Thymus (tissue), 11 donors: ENCODE results near the gene ADAMTS9. TPM values are rescaled to one million over a fixed set of nuclear protein-coding genes. Genes with fewer than 3 reads are reported as not detected.

Experiments
- DNase-seq, 9 donors: peaks; one replicate each; pipeline ENCODE4 v3.0.0-alpha.2; 2013; ENCODE audit warnings: low spot score in 9 of 9, low read depth in 6 of 9, missing footprints in 1 of 9
- H3K27ac ChIP-seq, 2 donors: one replicate each; pipeline ENCODE4 v1.5.1; 2013; ENCODE audit warnings: control low read depth in 1 of 2, low read depth in 1 of 2, low read length in 1 of 2, mild to moderate bottlenecking in 1 of 2, moderate library complexity in 1 of 2
- H3K27me3 ChIP-seq, 2 donors: one replicate each; pipeline ENCODE4 v1.5.1; 2013; ENCODE audit warnings: low read length in 1 of 2; ENCODE audit not compliant: control insufficient read depth in 2 of 2, insufficient read depth in 1 of 2
- H3K36me3 ChIP-seq, 2 donors: one replicate each; pipeline ENCODE4 v1.5.1; 2013; ENCODE audit warnings: low read length in 1 of 2, mild to moderate bottlenecking in 1 of 2, moderate library complexity in 1 of 2; ENCODE audit not compliant: control insufficient read depth in 2 of 2, insufficient read depth in 2 of 2
- H3K4me1 ChIP-seq, 2 donors: one replicate each; pipeline ENCODE4 v1.5.1; 2013; ENCODE audit warnings: low read length in 2 of 2; ENCODE audit not compliant: control insufficient read depth in 2 of 2, insufficient read depth in 2 of 2
- H3K4me3 ChIP-seq, 2 donors: one replicate each; pipeline ENCODE4 v1.5.1; 2013; ENCODE audit warnings: low read length in 2 of 2, control low read depth in 1 of 2, mild to moderate bottlenecking in 1 of 2
- H3K9me3 ChIP-seq, 2 donors: one replicate each; pipeline ENCODE4 v1.5.1; 2013; ENCODE audit warnings: low read length in 1 of 2, mild to moderate bottlenecking in 1 of 2; ENCODE audit not compliant: control insufficient read depth in 2 of 2, insufficient read depth in 1 of 2
- WGBS: extraction: QIAGEN DNeasy Blood & Tissue Kit; methylation state at CpG from one replicate; pipeline ENCODE4 v1.1.7; 2013; 5-methylcytosine and 5-hydroxymethylcytosine counted together
- polyA plus RNA-seq: library from polyadenylated mRNA; stranded (reverse); fragments of 200-250 nt; gene quantifications from one replicate; pipeline ENCODE4 v1.2.3, GENCODE V29; 2013
- total RNA-seq: library from RNA; stranded (reverse); fragments of 120-200 nt; gene quantifications from one replicate; pipeline ENCODE4 v1.2.4, GENCODE V29; 2013
- donor health status: healthy.

ADAMTS9 gene
- total and polyA plus RNA-seq, 2 donors, result 3.7 to 8.0 TPM

GRCh38 chr3:64677961-64678716 lies 9.7 kb downstream of the ADAMTS9 start:
- Histone ChIP-seq H3K27ac (no peak overlapping the region), H3K4me3 (no peak overlapping the region), H3K36me3 (no peaks in the 10 kb centered on the region), H3K9me3 (no peaks in the 10 kb centered on the region), H3K27me3 (peaks cover 0 to 2% of the 10 kb centered on the region in 2 donors), H3K4me1 (no peaks in the 10 kb centered on the region)
- DNase-seq, result no peak
- WGBS, result 64% methylated on average over 2 of the region's 2 CpGs

DNA sequence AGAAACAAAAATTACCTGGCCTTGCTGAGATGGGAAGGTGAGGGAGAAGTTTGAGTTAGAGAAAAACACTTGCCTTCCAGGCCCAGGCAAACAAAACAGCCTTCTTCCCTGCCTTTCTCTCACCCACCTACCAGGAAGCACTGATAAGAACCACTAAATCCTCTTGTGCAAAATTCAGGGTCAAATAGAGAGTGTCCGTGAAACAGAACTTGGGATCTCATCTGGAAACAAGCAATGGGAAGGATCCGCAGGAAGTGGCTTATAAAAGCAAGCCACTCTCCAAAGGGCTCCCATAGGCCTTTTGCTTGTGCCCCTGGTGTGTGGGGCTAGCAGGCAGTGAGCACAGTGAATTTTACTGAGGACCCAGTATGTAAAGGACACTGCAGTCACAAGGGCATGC lies 11.0 kb downstream of the ADAMTS9 start:
- H3K36me3 ChIP-seq, result no peaks in the 10 kb centered on the region
- H3K27me3 ChIP-seq, result no peaks in the 10 kb centered on the region
- no peak overlapping the region for H3K4me3 ChIP-seq
- no peak for DNase-seq
- H3K27ac ChIP-seq, result no peak overlapping the region
- 94% methylated on average over 2 of the region's 2 CpGs for WGBS
- H3K4me1 ChIP-seq, result no peaks in the 10 kb centered on the region
- no peaks in the 10 kb centered on the region for H3K9me3 ChIP-seq

GRCh38 chr3:64675687-64676247 lies 12.0 kb downstream of the ADAMTS9 start:
- WGBS, result 97% methylated on average over 1 of the region's 1 CpG
- Histone ChIP-seq H3K36me3 (no peaks in the 10 kb centered on the region), H3K27me3 (no peaks in the 10 kb centered on the region)

GRCh38 chr3:64674591-64675076 lies 13.2 kb downstream of the ADAMTS9 start:
- H3K4me3 ChIP-seq, result no peak overlapping the region
- DNase-seq, result no peak
- no peaks in the 10 kb centered on the region for H3K9me3 ChIP-seq
- 90% methylated on average over 4 of the region's 4 CpGs for WGBS
- H3K4me1 ChIP-seq, result no peaks in the 10 kb centered on the region
- no peak overlapping the region for H3K27ac ChIP-seq
- H3K36me3 ChIP-seq, result no peaks in the 10 kb centered on the region
- H3K27me3 ChIP-seq, result no peaks in the 10 kb centered on the region

More at GRCh38 chr3:64675687-64676247, 12.0 kb downstream of the ADAMTS9 start:
- DNase-seq, result no peak
- Histone ChIP-seq H3K9me3 (no peaks in the 10 kb centered on the region), H3K27ac (no peak overlapping the region), H3K4me1 (no peaks in the 10 kb centered on the region), H3K4me3 (no peak overlapping the region)

DNA sequence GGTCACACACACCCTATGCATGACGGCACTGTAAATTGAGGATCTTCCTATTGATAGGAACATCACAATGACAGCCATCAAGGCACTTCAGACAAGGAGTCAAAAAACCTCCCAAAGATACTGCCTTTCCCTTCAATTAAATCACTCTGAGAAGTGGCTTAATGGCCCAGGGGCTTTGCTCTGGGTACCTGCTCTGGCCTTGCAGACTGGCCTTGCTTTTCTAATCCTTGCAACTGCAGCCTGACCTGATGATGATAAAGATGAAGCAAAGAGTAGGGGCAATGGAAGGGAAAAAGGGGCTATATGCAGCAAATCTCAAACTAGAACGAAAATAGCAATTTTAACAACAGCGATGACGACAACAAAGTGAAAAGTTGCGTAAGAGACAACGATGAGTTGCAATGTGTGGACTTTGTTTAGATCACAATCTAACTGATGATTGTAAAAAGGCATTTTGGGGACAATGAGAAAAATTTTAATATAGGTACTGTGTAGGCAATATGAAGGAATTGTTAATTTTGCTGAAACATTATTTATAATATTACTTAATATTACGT lies 14.6 kb downstream of the ADAMTS9 start:
- H3K4me3 ChIP-seq, result no peak overlapping the region
- no peak for DNase-seq
- WGBS, result 96% methylated on average over 7 of the region's 7 CpGs

GRCh38 chr3:64668582-64669510 lies 19.0 kb downstream of the ADAMTS9 start:
- no peak overlapping the region for H3K4me3 ChIP-seq
- H3K27ac ChIP-seq, result no peak overlapping the region
- WGBS, result 92% methylated on average over 10 of the region's 10 CpGs
- DNase-seq, result no peak
- H3K36me3 ChIP-seq, result no peaks in the 10 kb centered on the region
- H3K27me3 ChIP-seq, result no peaks in the 10 kb centered on the region
- no peaks in the 10 kb centered on the region for H3K9me3 ChIP-seq
- H3K4me1 ChIP-seq, result no peaks in the 10 kb centered on the region

More for the DNA sequence above, 14.6 kb downstream of the ADAMTS9 start:
- Histone ChIP-seq H3K27me3 (no peaks in the 10 kb centered on the region), H3K27ac (no peak overlapping the region), H3K9me3 (no peaks in the 10 kb centered on the region), H3K36me3 (no peaks in the 10 kb centered on the region), H3K4me1 (no peaks in the 10 kb centered on the region)

- Histone ChIP-seq H3K4me1 (no peaks in the 10 kb centered on the region), H3K27ac (no peak overlapping the region), H3K27me3 (no peaks in the 10 kb centered on the region), H3K4me3 (no peak overlapping the region), H3K36me3 (no peaks in the 10 kb centered on the region), H3K9me3 (no peaks in the 10 kb centered on the region)
- DNase-seq, result no peak
- WGBS, result 91% methylated on average over 13 of the region's 13 CpGs
Observed at GRCh38 chr3:64667887-64668581, 19.8 kb downstream of the ADAMTS9 start.

DNA sequence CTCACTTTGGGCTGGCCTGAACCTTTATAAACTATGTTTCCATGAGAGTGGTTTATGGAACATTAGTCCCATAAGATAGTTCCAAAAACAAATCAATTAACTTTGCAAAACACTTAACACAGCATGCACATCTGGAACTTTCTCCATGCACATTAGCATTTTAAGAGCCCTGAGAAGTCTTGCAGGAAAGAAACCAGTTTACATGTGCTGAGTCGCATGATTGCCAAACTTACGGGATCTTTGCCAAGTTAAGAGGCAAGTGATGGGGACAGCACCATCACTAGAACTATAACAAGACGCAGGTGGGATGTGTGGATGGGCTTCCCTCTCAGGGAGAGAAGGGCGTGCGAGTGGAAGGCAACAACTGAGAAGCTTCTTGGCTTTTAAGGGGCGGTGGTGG lies 20.7 kb downstream of the ADAMTS9 start:
- no peaks in the 10 kb centered on the region for H3K4me1 ChIP-seq
- H3K4me3 ChIP-seq, result no peak overlapping the region
- DNase-seq, result no peak
- no peaks in the 10 kb centered on the region for H3K9me3 ChIP-seq
- WGBS, result 96% methylated on average over 6 of the region's 6 CpGs
- H3K36me3 ChIP-seq, result no peaks in the 10 kb centered on the region
- H3K27ac ChIP-seq, result no peak overlapping the region
- H3K27me3 ChIP-seq, result no peaks in the 10 kb centered on the region
